Inflammatory macrophage treated with lipopolysaccharide for 4 hours (primary cell): ENCODE measurements around the gene SULT1A4.
"Not testable (repeated sequence)": the region's sequence is repeated elsewhere in the genome, so short reads cannot be mapped to it uniquely, and the experiment has no call there.

Source experiments
- DNase-seq: peaks from one replicate; pipeline ENCODE4 v3.0.0-alpha.2; 2020

The SULT1A4 gene

GRCh38 chr16:29459706-29460646, at the start of gene SULT1A4:
SULT1A4 (plus strand) TSS chr16:29459913; CDS start chr16:29461386, 1,473 bp downstream.
- not testable (repeated sequence) for DNase-seq

- DNase-seq = not testable (repeated sequence)
Observed at GRCh38 chr16:29423587-29423986, 36.1 kb upstream of the SULT1A4 start.

- DNase-seq = not testable (repeated sequence)
Observed at GRCh38 chr16:29425390-29425789, 34.3 kb upstream of the SULT1A4 start.

GRCh38 chr16:29453754-29454153, 6.0 kb upstream of the SULT1A4 start:
- not testable (repeated sequence) for DNase-seq

- DNase-seq = not testable (repeated sequence)
Observed at GRCh38 chr16:29454269-29454668, 5.4 kb upstream of the SULT1A4 start, which contains the start of the genes BOLA2 and SLX1B. BOLA2 (minus strand) TSS chr16:29454351; CDS start chr16:29454253, 98 bp downstream. SLX1B (plus strand) TSS chr16:29454533.

GRCh38 chr16:29454828-29455227, 4.9 kb upstream of the SULT1A4 start:
- DNase-seq = not testable (repeated sequence)

GRCh38 chr16:29457660-29458059, 2.1 kb upstream of the SULT1A4 start:
- DNase-seq = not testable (repeated sequence)

GRCh38 chr16:29460647-29461030, 926 bp downstream of the SULT1A4 start:
- not testable (repeated sequence) for DNase-seq

- not testable (repeated sequence) for DNase-seq
Observed at GRCh38 chr16:29465985-29466824, 6.5 kb downstream of the SULT1A4 start.

- DNase-seq = not testable (repeated sequence)
Observed at GRCh38 chr16:29466904-29467303, 7.2 kb downstream of the SULT1A4 start.

- DNase-seq = not testable (repeated sequence)
Observed at GRCh38 chr16:29467654-29468366, 8.1 kb downstream of the SULT1A4 start.

GRCh38 chr16:29469660-29470059, 9.9 kb downstream of the SULT1A4 start:
- not testable (repeated sequence) for DNase-seq

- DNase-seq = not testable (repeated sequence)
Observed at GRCh38 chr16:29472065-29472464, 12.4 kb downstream of the SULT1A4 start.

- not testable (repeated sequence) for DNase-seq
Observed at GRCh38 chr16:29482276-29482675, 22.6 kb downstream of the SULT1A4 start.

GRCh38 chr16:29506308-29506707, 46.6 kb downstream of the SULT1A4 start, which contains the start of gene NPIPB12:
NPIPB12 (minus strand) TSS chr16:29506408.
- DNase-seq = not testable (repeated sequence)
